H1 (cell line): ENCODE results near the gene CIB4. TPM values are rescaled to one million over a fixed set of nuclear protein-coding genes. Genes with fewer than 3 reads are reported as not detected.

ENCODE experiments used
- CTCF ChIA-PET: fragments of 300-600 bp; sonication (Branson Sonifier 250); formaldehyde crosslinking; loops from one replicate; lab custom pipeline; 2021; ENCODE audit not compliant: partially characterized antibody; lab: Charles Lee
- POLR2A ChIA-PET: fragments of 300-600 bp; sonication (Branson Sonifier 250); formaldehyde crosslinking; loops from one replicate; lab custom pipeline; 2021; ENCODE audit warnings: inconsistent platforms; ENCODE audit not compliant: partially characterized antibody; lab: Charles Lee
- DNase-seq, 2 experiments: peaks; one replicate each; pipeline versions ENCODE4 v3.0.0 to v3.0.0-alpha.2; 2010 to 2022; ENCODE audit warnings: low spot score in 2 of 2, low read depth in 1 of 2, mixed read lengths in 1 of 2
- FAIRE-seq: peaks from 2 replicates; lab custom pipeline; 2011; peaks lifted over from hg19 to GRCh38; lab: Jason Lieb, UNC
- H2AFZ ChIP-seq: 2 replicates; pipeline ENCODE4 v1.8.1; 2012; ENCODE audit warnings: low read length, inconsistent platforms
- H2AK5ac ChIP-seq: 2 replicates; pipeline ENCODE4 v1.6.1; 2013; ENCODE audit warnings: low read depth, low read length
- H2BK120ac ChIP-seq: replicated peaks from 2 replicates; pipeline ENCODE3; 2013; ENCODE audit warnings: low read depth, low read length, inconsistent platforms
- H2BK12ac ChIP-seq: 2 replicates; pipeline ENCODE4 v1.6.1; 2013; ENCODE audit warnings: low read depth, low read length
- H2BK15ac ChIP-seq: 2 replicates; pipeline ENCODE4 v1.6.1; 2013; ENCODE audit warnings: low read length
- H2BK20ac ChIP-seq: 2 replicates; pipeline ENCODE4 v1.6.1; 2013; ENCODE audit warnings: low read length
- H2BK5ac ChIP-seq: 2 replicates; pipeline ENCODE4 v1.6.1; 2013; ENCODE audit warnings: low read depth, low read length
- H3K14ac ChIP-seq: 2 replicates; pipeline ENCODE4 v1.6.1; 2013; ENCODE audit warnings: inconsistent platforms; ENCODE audit not compliant: insufficient read length
- H3K18ac ChIP-seq: 2 replicates; pipeline ENCODE4 v1.6.1; 2013; ENCODE audit warnings: low read length; ENCODE audit errors: extremely low read depth
- H3K23ac ChIP-seq: 2 replicates; pipeline ENCODE4 v1.6.1; 2013; ENCODE audit warnings: inconsistent platforms; ENCODE audit not compliant: insufficient read length
- H3K23me2 ChIP-seq: 2 replicates; pipeline ENCODE4 v1.6.1; 2013; ENCODE audit warnings: low read depth, low read length
- H3K27ac ChIP-seq: 2 replicates; pipeline ENCODE4 v1.6.1; 2011; ENCODE audit warnings: low read depth, low read length, inconsistent platforms
- H3K27me3 ChIP-seq, 4 experiments: replicated peaks in 1 of 4; 1 replicate in 1 of 4; 2 replicates in 3 of 4; pipeline versions ENCODE4 v1.6.1 to v1.8.1; 2011 to 2013; ENCODE audit warnings: low read length in 3 of 4, mild to moderate bottlenecking in 3 of 4, inconsistent platforms in 2 of 4, mixed read lengths in 2 of 4, moderate library complexity in 1 of 4; ENCODE audit not compliant: control insufficient read depth in 3 of 4, insufficient read depth in 3 of 4; ENCODE audit errors: extremely low read depth in 1 of 4
- H3K36me3 ChIP-seq, 4 experiments: 2 replicates each; pipeline versions ENCODE4 v1.6.1 to v1.8.1; 2011 to 2013; ENCODE audit warnings: mild to moderate bottlenecking in 4 of 4, low read length in 3 of 4, moderate library complexity in 2 of 4, control low read depth in 1 of 4, inconsistent platforms in 1 of 4; ENCODE audit not compliant: insufficient read depth in 4 of 4, control insufficient read depth in 2 of 4
- H3K4ac ChIP-seq: replicated peaks from 2 replicates; pipeline ENCODE3; 2013; ENCODE audit warnings: low read length, low read depth, mixed read lengths, inconsistent platforms; ENCODE audit not compliant: insufficient read length
- H3K4me1 ChIP-seq, 4 experiments: replicated peaks in 1 of 4; 1 replicate in 1 of 4; 2 replicates in 3 of 4; pipeline versions ENCODE4 v1.6.1 to v1.8.1; 2011 to 2013; ENCODE audit warnings: low read length in 3 of 4, inconsistent platforms in 2 of 4, mixed read lengths in 1 of 4; ENCODE audit not compliant: insufficient read depth in 4 of 4, control insufficient read depth in 3 of 4
- H3K4me2 ChIP-seq, 2 experiments: 2 replicates each; pipeline versions ENCODE4 v1.6.1 to v1.8.1; 2011 to 2013; ENCODE audit warnings: low read depth in 2 of 2, low read length in 2 of 2, control low read depth in 1 of 2, inconsistent platforms in 1 of 2, mild to moderate bottlenecking in 1 of 2; ENCODE audit not compliant: insufficient read depth in 1 of 2
- H3K4me3 ChIP-seq, 4 experiments: fragments of 200-600, 300-600 bp in 1 of 4; sonication (generic), shearing (Covaris generic), sonication (Bioruptor Twin) in 1 of 4; 2 replicates each; pipeline versions ENCODE4 v1.5.1 to v1.8.1; 2011 to 2016; ENCODE audit warnings: low read length in 4 of 4, low read depth in 3 of 4, control low read depth in 2 of 4, inconsistent platforms in 2 of 4, mild to moderate bottlenecking in 2 of 4, mixed read lengths in 1 of 4, moderate library complexity in 1 of 4; ENCODE audit not compliant: insufficient read depth in 2 of 4; ENCODE audit errors: extremely low read depth in 1 of 4
- H3K56ac ChIP-seq: replicated peaks from 2 replicates; pipeline ENCODE3; 2013; ENCODE audit warnings: low read depth, mild to moderate bottlenecking, mixed read lengths, low read length, inconsistent platforms; ENCODE audit not compliant: insufficient read length
- H3K79me1 ChIP-seq: 2 replicates; pipeline ENCODE4 v1.6.1; 2013; ENCODE audit warnings: low read depth, low read length, control low read depth
- H3K79me2 ChIP-seq, 2 experiments: 2 replicates each; pipeline versions ENCODE4 v1.6.1 to v1.8.1; 2012 to 2013; ENCODE audit warnings: low read length in 2 of 2, mild to moderate bottlenecking in 2 of 2, inconsistent platforms in 1 of 2; ENCODE audit not compliant: insufficient read depth in 2 of 2, control insufficient read depth in 1 of 2
- H3K9ac ChIP-seq, 4 experiments: replicated peaks in 1 of 4; 1 replicate in 1 of 4; 2 replicates in 3 of 4; pipeline versions ENCODE4 v1.6.1 to v1.8.1; 2011 to 2013; ENCODE audit warnings: low read depth in 3 of 4, low read length in 3 of 4, control low read depth in 2 of 4, mild to moderate bottlenecking in 2 of 4, moderate library complexity in 2 of 4, inconsistent platforms in 1 of 4; ENCODE audit errors: extremely low read depth in 1 of 4
- H3K9me3 ChIP-seq, 2 experiments: 2 replicates each; pipeline versions ENCODE4 v1.6.1 to v1.8.1; 2012 to 2013; ENCODE audit warnings: mild to moderate bottlenecking in 2 of 2, moderate library complexity in 2 of 2, control low read depth in 1 of 2, inconsistent platforms in 1 of 2, low read depth in 1 of 2, low read length in 1 of 2, mixed read lengths in 1 of 2; ENCODE audit not compliant: insufficient read depth in 2 of 2
- H4K20me1 ChIP-seq, 2 experiments: replicated peaks in 1 of 2; 2 replicates each; pipeline versions ENCODE3 to v1.8.1; 2011 to 2013; ENCODE audit warnings: inconsistent platforms in 2 of 2, low read length in 2 of 2, mild to moderate bottlenecking in 1 of 2; ENCODE audit not compliant: insufficient read depth in 2 of 2, control insufficient read depth in 1 of 2
- H4K5ac ChIP-seq: 2 replicates; pipeline ENCODE4 v1.6.1; 2013; ENCODE audit warnings: low read length, low read depth, mixed read lengths, inconsistent platforms; ENCODE audit not compliant: insufficient read length
- H4K8ac ChIP-seq: 2 replicates; pipeline ENCODE4 v1.8.0; 2013; ENCODE audit warnings: mild to moderate bottlenecking, moderate library complexity, low read length, inconsistent platforms; ENCODE audit not compliant: insufficient read depth; ENCODE audit errors: extremely low read depth
- H4K91ac ChIP-seq: replicated peaks from 2 replicates; pipeline ENCODE3; 2013; ENCODE audit warnings: low read length, mixed read lengths, inconsistent platforms; ENCODE audit not compliant: insufficient read length
- ATF3 ChIP-seq: IDR thresholded peaks from 2 replicates; pipeline ENCODE4 v1.6.1; 2011; ENCODE audit warnings: low read depth, mild to moderate bottlenecking, low read length; ENCODE audit not compliant: insufficient read depth
- BRCA1 ChIP-seq: IDR thresholded peaks from 2 replicates; pipeline ENCODE4 v1.6.1; 2012; ENCODE audit warnings: low read depth, low read length, improper control_type of control experiment
- CBX8 ChIP-seq: fragments of 300-800, 300-1000 bp; sonication (generic); IDR thresholded peaks from 2 replicates; pipeline ENCODE4 v1.7.1; 2016; ENCODE audit warnings: low read depth, low read length, borderline replicate concordance
- GABPA ChIP-seq: IDR thresholded peaks from 2 replicates; pipeline ENCODE4 v1.6.1; 2011; ENCODE audit warnings: mild to moderate bottlenecking, low read length, moderate library complexity, borderline replicate concordance; ENCODE audit not compliant: insufficient read depth
- HDAC6 ChIP-seq: IDR thresholded peaks from one replicate; pipeline ENCODE4 v1.7.1; 2012; ENCODE audit warnings: low read depth, mild to moderate bottlenecking, inconsistent platforms, low read length, moderate library complexity
- JUND ChIP-seq: IDR thresholded peaks from 2 replicates; pipeline ENCODE4 v1.6.1; 2011; ENCODE audit warnings: mild to moderate bottlenecking, improper control_type of control experiment, low read length
- KDM5A ChIP-seq: fragments of 200-600 bp; IDR thresholded peaks from 2 replicates; pipeline ENCODE4 v1.7.1; 2012; ENCODE audit warnings: mild to moderate bottlenecking, low read length, inconsistent platforms, mixed read lengths
- MAFK ChIP-seq: IDR thresholded peaks from 2 replicates; pipeline ENCODE4 v1.6.1; 2012; ENCODE audit warnings: low read depth, mild to moderate bottlenecking, improper control_type of control experiment, low read length
- PHF8 ChIP-seq: fragments of 200-600 bp; sonication (generic); conservative IDR thresholded peaks from 2 replicates; pipeline ENCODE4 v1.7.1; 2012; ENCODE audit warnings: low read depth, mild to moderate bottlenecking, inconsistent platforms, low read length, moderate library complexity
- SIX5 ChIP-seq: IDR thresholded peaks from 2 replicates; pipeline ENCODE4 v1.6.1; 2011; ENCODE audit warnings: mild to moderate bottlenecking, low read depth, low read length
- SP2 ChIP-seq: IDR thresholded peaks from 2 replicates; pipeline ENCODE4 v1.6.1; 2012; ENCODE audit warnings: mild to moderate bottlenecking, low read length, inconsistent platforms
- WGBS, 2 experiments: shearing (Covaris generic) in 1 of 2; methylation state at CpG; one replicate each; pipeline versions ENCODE4 v1.1.6 to v1.1.7; 2013 to 2015; ENCODE audit warnings: low lambda C conversion rate in 2 of 2, mixed read lengths in 2 of 2, inconsistent platforms in 1 of 2, low coverage in 1 of 2, missing lambda C conversion rate in 1 of 2; ENCODE audit not compliant: insufficient replicate concordance in 2 of 2, insufficient coverage in 1 of 2, insufficient read length in 1 of 2; ENCODE audit errors: extremely low coverage in 1 of 2, missing lambda C conversion rate in 1 of 2; 5-methylcytosine and 5-hydroxymethylcytosine counted together
- polyA plus RNA-seq, 7 experiments: library from polyadenylated mRNA; depleted of rRNA in 3 of 7; stranded (reverse) in 5 of 7; unstranded in 2 of 7; fragments of >200 nt in 5 of 7; fragments of 200-250 nt in 2 of 7; gene quantifications; 1 replicate in 5 of 7; 2 replicates in 1 of 7; 4 replicates in 1 of 7; pipeline versions ENCODE4 v1.2.1 to v1.2.3, GENCODE V29; 2011 to 2013; ENCODE audit warnings: missing spikeins in 2 of 7, mixed read lengths in 2 of 7
- total RNA-seq: library from RNA; stranded (reverse); fragmentation: NEBNext Ultra II Directional; extraction: Animal tissue kit (Norgen Biotek cat#: 25700); gene quantifications from 2 replicates; pipeline ENCODE4 v1.2.1, GENCODE V29; 2021

Gene CIB4
- total and polyA plus RNA-seq, 2 of the 8 experiments (the other 6 are each of a cell fraction or from before 2014, with no cell fraction given) = not detected

GRCh38 chr2:26585100-26585499, 56.1 kb downstream of the CIB4 start:
- H3K14ac ChIP-seq = no peak overlapping the region
- no peak overlapping the region for H2BK12ac ChIP-seq
- H3K79me2 ChIP-seq = no peaks in the 10 kb centered on the region
- H3K27ac ChIP-seq = no peak overlapping the region
- H4K91ac ChIP-seq = no peak overlapping the region
- H2AFZ ChIP-seq = no peak overlapping the region
- H4K8ac ChIP-seq = peak overlapping the region; percentile 63; the same call in 1 of the 2 replicates
- no peak overlapping the region for H3K18ac ChIP-seq
- POLR2A ChIA-PET = no interaction called here
- no peak overlapping the region for H2BK15ac ChIP-seq
- no peak overlapping the region for H2BK20ac ChIP-seq
- H3K56ac ChIP-seq = no peak overlapping the region
- no peak overlapping the region for H3K4me2 ChIP-seq
- TF ChIP-seq SP2 (no peak), ATF3 (no peak), BRCA1 (no peak), PHF8 (no peak), GABPA (no peak), JUND (no peak), KDM5A (no peak), SIX5 (no peak), CBX8 (no peak), HDAC6 (no peak), MAFK (no peak)
- TF ChIP-seq, all 59 proteins: peak for 0
- no peak for FAIRE-seq
- Histone ChIP-seq H3K4ac (no peak overlapping the region), H3K79me1 (no peaks in the 10 kb centered on the region), H3K9ac (no peak overlapping the region), H2BK120ac (no peak overlapping the region), H3K23me2 (no peaks in the 10 kb centered on the region), H4K20me1 (no peaks in the 10 kb centered on the region), H2BK5ac (no peak overlapping the region), H4K5ac (no peak overlapping the region), H3K23ac (no peak overlapping the region), H3K36me3 (no peaks in the 10 kb centered on the region), H3K9me3 (no peaks in the 10 kb centered on the region), H3K27me3 (peaks cover 0 to 3% (median 0%) of the 10 kb centered on the region in 4 experiments; a peak in 1 of 7 replicates), H2AK5ac (no peak overlapping the region), H3K4me1 (no peaks in the 10 kb centered on the region), H3K4me3 (no peak overlapping the region)
- no peak for DNase-seq
- 90% methylated on average over 5 of the region's 8 CpGs; no CpG with 5 or more reads in 1 of the 2 experiments for WGBS, 2 experiments
- CTCF ChIA-PET = interaction anchor here (0.6 to 1.4 kb wide), 6 partner anchors 9 to 271 kb away, joined by 3 to 8 read pairs (median 4); no protein-coding TSS in a partner anchor
